Ascending aorta (tissue), 2 donors: Measurements from ENCODE around the gene LPGAT1. TPM values are rescaled to one million over a fixed set of nuclear protein-coding genes. Genes with fewer than 3 reads are reported as not detected.

ENCODE experiments used
- DNase-seq, 2 donors: peaks; one replicate each; pipeline ENCODE4 v3.0.0-alpha.2; 2019; ENCODE audit warnings: low spot score in 2 of 2
- H3K27ac ChIP-seq, 2 donors: fragments of 200-600 bp; sonication (generic); one replicate each; pipeline ENCODE4 v1.5.1; 2016 to 2017; ENCODE audit warnings: mild to moderate bottlenecking in 1 of 2
- H3K27me3 ChIP-seq: fragments of 200-600 bp; sonication (generic); one replicate; pipeline ENCODE4 v1.5.1; 2017
- H3K36me3 ChIP-seq, 2 donors: fragments of 200-600 bp; sonication (generic); one replicate each; pipeline ENCODE4 v1.5.1; 2016
- H3K4me1 ChIP-seq, 2 donors: fragments of 200-600 bp; sonication (generic); one replicate each; pipeline ENCODE4 v1.5.1; 2016 to 2017; ENCODE audit warnings: mild to moderate bottlenecking in 1 of 2
- H3K4me3 ChIP-seq, 2 donors: fragments of 200-600 bp; sonication (generic); one replicate each; pipeline ENCODE4 v1.5.1; 2016 to 2017; ENCODE audit warnings: mild to moderate bottlenecking in 1 of 2
- H3K9me3 ChIP-seq, 2 donors: fragments of 200-600 bp; sonication (generic); one replicate each; pipeline ENCODE4 v1.5.1; 2016
- intact Hi-C: fragments of 100-400 bp; cut with DNase I; formaldehyde crosslinking; loops from one replicate; pipeline ENCODE4 v1.15.1; 2023
- total RNA-seq: library from RNA; depleted of rRNA; stranded (reverse); fragments of >200 nt; gene quantifications from one replicate; pipeline ENCODE4 v1.1.0, GENCODE V29; 2016
- TF ChIP-seq, protein P1 (sequence below), 3 experiments: fragments of 200-600 bp in 2 of 3; fragments of 450-650 bp in 1 of 3; sonication (generic) in 2 of 3; IDR thresholded peaks; one replicate each; pipeline ENCODE4 v1.5.1; 2016 to 2019; ENCODE audit warnings: antibody characterized with exemption in 3 of 3, mild to moderate bottlenecking in 1 of 3, moderate library complexity in 1 of 3

LPGAT1 gene
- total RNA-seq, 1 donor from 2014 or later, result 17.1 TPM

DNA sequence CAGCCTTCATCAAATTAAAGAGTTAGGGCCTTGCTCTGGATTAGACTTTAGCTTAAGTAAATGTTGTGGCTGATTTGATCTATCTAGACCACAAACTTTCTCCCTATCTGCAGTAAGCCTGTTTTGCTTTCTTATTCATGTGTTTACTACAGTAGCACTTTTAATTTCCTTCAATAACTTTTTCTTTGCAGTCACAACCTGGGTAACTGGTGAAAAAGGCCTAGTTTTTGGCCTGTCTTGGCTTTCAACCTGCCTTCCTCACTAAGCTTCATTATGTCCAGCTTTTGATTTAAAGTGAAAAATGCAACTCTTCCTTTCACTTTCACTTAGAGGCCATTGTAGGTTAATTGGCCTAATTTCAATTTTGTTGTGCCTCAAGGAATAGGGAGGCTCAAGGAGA, 12.5 kb upstream of the LPGAT1 start:
- Histone ChIP-seq H3K27me3 (no peaks in the 10 kb centered on the region), H3K27ac (no peak overlapping the region), H3K36me3 (no peaks in the 10 kb centered on the region), H3K4me3 (no peak overlapping the region), H3K4me1 (peaks cover 0 to 3% of the 10 kb centered on the region in 2 donors), H3K9me3 (no peaks in the 10 kb centered on the region)
- intact Hi-C loops, result no loop called here
- TF ChIP-seq, protein P1, sequence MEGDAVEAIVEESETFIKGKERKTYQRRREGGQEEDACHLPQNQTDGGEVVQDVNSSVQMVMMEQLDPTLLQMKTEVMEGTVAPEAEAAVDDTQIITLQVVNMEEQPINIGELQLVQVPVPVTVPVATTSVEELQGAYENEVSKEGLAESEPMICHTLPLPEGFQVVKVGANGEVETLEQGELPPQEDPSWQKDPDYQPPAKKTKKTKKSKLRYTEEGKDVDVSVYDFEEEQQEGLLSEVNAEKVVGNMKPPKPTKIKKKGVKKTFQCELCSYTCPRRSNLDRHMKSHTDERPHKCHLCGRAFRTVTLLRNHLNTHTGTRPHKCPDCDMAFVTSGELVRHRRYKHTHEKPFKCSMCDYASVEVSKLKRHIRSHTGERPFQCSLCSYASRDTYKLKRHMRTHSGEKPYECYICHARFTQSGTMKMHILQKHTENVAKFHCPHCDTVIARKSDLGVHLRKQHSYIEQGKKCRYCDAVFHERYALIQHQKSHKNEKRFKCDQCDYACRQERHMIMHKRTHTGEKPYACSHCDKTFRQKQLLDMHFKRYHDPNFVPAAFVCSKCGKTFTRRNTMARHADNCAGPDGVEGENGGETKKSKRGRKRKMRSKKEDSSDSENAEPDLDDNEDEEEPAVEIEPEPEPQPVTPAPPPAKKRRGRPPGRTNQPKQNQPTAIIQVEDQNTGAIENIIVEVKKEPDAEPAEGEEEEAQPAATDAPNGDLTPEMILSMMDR (IDR thresholded peaks at IDR 0.05), result no peak
- DNase-seq, result no peak

DNA sequence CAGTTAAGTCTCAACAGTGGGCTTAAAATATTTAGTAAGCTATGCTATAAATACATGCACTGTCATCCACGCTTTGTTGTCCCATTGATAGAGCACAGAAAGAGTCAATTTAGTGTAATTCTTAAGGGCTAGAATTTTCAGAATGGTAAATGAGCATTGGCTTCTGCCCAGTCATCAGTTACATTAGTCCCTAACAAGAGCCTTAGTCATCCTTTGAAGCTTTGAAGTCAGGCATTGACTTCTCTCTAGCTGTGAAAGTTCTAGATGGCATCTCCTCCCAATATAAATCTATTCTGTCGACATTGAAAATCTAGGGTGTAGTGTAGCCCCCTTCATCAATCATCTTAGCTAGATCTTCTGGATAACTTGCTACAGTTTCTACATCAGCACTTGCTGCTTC, 12.0 kb upstream of the LPGAT1 start:
- H3K9me3 ChIP-seq, result no peaks in the 10 kb centered on the region
- no peaks in the 10 kb centered on the region for H3K36me3 ChIP-seq
- TF ChIP-seq, protein P1 (IDR thresholded peaks at IDR 0.05), result no peak
- intact Hi-C loops, result no loop called here
- H3K4me3 ChIP-seq, result no peak overlapping the region
- H3K27me3 ChIP-seq, result no peaks in the 10 kb centered on the region
- DNase-seq, result no peak
- H3K27ac ChIP-seq, result no peak overlapping the region
- H3K4me1 ChIP-seq, result peaks cover 0 to 3% of the 10 kb centered on the region in 2 donors

DNA sequence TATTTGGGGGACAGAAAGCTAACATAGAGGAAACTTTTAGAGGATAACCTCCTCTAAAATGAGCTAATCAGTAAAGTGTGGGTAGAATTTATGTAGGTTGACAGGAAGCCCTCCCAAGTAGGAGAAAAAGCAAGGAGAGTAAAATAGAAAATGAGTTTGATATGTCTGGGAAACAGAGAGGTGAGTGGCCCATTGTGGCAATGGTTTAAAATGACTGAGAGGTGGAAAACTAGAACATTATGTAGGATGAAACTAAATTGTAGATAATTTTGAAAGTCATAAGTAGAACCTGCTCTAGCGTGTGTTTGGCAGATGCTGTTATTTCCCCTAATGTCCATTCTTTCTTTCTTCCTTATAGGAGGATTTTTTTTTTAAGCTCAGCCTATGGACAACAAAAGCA, 8.5 kb upstream of the LPGAT1 start:
- Histone ChIP-seq H3K27me3 (no peaks in the 10 kb centered on the region), H3K4me1 (peaks cover 0 to 3% of the 10 kb centered on the region in 2 donors)
- intact Hi-C loops, result loop anchor here (10.0 kb wide), 1 partner anchor 616 kb away; no protein-coding TSS in a partner anchor

DNA sequence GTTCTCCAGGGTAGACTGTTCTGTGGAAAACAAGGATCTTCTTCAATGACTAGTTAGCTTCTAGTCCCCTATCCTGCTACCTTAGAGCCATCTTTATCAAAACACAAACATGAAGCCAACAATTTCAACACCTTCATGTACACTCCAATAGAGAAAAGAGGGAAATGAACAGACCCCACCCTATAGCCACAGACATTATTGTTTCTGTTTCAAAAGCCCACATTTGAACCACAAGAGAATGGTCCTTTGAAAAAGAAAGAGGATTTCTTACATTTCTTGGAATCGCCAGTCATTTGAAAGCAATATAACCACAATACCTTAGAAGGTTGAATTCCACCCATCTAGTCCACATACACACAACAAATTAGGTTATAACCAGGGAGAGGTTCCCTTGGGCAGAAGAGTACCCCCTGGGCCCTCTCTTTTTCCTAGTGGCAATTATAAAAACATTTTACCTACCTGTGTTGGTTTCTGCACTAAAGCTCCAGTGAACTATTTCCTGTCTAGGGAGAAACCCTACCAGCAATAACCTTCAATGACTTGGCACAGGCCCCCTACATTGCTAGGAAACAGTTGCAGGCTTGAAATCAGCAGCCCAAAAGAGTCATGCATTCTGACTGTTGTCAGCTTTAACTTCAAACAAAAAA, 2.7 kb upstream of the LPGAT1 start:
- Histone ChIP-seq H3K9me3 (no peaks in the 10 kb centered on the region), H3K27me3 (no peaks in the 10 kb centered on the region), H3K36me3 (no peaks in the 10 kb centered on the region), H3K27ac (no peak overlapping the region), H3K4me1 (peaks cover 0 to 9% of the 10 kb centered on the region in 2 donors), H3K4me3 (no peak overlapping the region)
- DNase-seq, result no peak
- intact Hi-C loops, result loop anchor here (5.0 to 10.0 kb wide), 2 partner anchors 454 to 622 kb away; partner anchors contain the start of gene PPP2R5A
- TF ChIP-seq, protein P1 (IDR thresholded peaks at IDR 0.05), result no peak

More for the DNA sequence above, 8.5 kb upstream of the LPGAT1 start:
- Histone ChIP-seq H3K27ac (no peak overlapping the region), H3K9me3 (no peaks in the 10 kb centered on the region), H3K36me3 (no peaks in the 10 kb centered on the region), H3K4me3 (no peak overlapping the region)
- no peak for DNase-seq
- TF ChIP-seq, protein P1 (IDR thresholded peaks at IDR 0.05), result no peak

DNA sequence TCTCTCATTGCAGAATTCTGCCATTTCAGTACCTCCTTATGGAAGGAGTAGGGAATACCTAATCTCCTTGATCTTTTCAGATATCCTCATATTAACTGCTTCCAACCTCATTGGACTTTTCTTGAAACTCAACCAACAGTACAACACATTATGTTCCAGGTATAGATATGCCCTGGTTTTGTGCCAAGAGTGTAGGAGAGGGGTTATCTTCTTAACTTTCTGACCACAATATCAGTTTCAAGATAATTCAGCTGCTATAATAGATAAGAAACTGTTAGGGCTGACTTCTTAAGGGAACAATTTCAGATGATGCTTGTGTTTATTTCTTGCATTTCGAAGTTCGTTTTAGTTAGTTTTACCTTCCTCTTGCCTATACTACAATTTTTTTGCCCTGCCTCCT, 2.1 kb upstream of the LPGAT1 start:
- TF ChIP-seq, protein P1 (IDR thresholded peaks at IDR 0.05), result no peak
- peaks cover 0 to 9% of the 10 kb centered on the region in 2 donors for H3K4me1 ChIP-seq
- no peak overlapping the region for H3K4me3 ChIP-seq
- no peak overlapping the region for H3K27ac ChIP-seq
- intact Hi-C loops, result loop anchor here (5.0 to 10.0 kb wide), 2 partner anchors 455 to 622 kb away; partner anchors contain the start of gene PPP2R5A
- no peaks in the 10 kb centered on the region for H3K9me3 ChIP-seq
- H3K36me3 ChIP-seq, result no peaks in the 10 kb centered on the region
- no peak for DNase-seq
- H3K27me3 ChIP-seq, result no peaks in the 10 kb centered on the region
